ENCODE results near the gene NRL.
"Not testable (repeated sequence)": the region's sequence is repeated elsewhere in the genome, so short reads cannot be mapped to it uniquely, and the experiment has no call there.

Gene NRL

DNA sequence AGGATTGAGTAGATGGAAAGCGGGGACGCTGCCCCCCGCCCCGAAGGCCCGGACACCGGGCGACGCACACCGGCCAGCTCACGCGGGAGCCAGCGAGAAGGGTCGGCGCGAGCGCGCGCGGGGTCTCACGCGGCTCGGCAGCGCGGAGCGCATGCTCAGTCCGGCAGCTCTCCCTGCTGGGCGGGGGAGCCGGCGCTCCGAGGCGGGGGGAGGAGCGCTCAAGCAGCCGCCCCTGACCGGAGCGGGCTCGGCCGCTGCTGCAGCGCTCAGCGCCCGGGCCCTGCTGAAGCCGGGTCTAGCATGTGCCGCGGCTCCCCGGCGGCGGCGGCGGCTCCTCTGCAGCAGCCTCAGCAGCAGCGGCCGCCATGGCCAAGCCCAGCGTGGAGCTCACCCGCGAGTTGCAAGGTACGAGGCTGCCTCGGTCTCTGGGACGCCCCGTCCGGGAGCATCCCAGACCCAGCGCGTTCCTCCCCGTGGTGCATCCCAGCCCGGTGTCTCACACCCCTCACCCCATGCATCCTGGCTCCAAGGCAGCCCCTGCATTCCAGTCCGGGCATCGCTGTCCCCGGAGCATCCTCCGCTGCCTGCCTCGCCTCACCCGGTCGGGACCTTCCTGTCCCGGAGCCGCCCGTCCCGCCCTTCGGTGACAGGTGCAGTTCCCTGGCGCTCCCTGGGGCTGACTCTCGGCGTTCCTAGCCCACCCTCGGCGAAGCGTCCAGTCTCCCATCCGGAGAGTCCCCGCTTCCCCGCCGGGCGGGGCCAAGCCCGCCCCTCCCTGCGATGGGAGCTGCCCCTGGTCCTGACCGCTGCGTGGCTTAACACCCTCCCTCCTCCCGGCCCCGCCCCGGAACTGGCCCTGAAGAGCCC is 62.7 kb downstream of the NRL start, which contains the start of gene CARMIL3:
CARMIL3 (plus strand) TSS at position 221 of the 867 bp plus-strand sequence; CDS start at position 366, 145 bp downstream.
- peak; percentile 69 for DNase-seq

DNA sequence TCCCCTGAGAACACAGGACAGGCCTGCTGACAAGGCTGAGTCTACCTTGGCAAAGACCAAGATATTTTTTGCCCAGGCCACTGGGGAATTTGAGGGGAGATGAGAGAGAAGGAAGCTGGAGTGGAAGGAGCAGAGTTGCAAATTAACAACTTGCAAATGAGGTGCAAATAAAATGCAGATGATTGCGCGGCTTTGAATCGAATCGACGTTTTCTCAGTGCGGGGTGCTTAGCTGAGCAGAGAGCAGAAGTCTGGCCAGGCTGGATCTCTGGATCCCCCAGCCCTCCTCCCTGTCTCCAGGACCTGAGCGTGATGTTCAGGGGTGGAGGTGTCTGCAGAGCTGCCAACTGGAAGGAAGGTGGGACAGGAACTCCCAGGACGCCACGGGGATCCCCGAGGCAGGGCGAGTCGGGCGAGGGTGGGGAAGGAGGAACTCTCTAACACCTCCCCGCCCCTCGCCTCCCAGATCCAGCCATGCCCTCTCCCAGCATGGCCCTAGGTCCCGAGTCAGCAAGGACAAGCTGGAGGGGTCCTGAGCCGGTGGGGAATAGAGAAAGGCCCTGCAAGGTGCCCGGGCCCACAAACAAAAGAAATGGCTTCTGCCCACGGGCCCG is 63.5 kb downstream of the NRL start:
- peak; percentile 23 for DNase-seq

- not testable (repeated sequence) for DNase-seq
Observed at GRCh38 chr14:24050753-24051152, 64.0 kb downstream of the NRL start.

DNA sequence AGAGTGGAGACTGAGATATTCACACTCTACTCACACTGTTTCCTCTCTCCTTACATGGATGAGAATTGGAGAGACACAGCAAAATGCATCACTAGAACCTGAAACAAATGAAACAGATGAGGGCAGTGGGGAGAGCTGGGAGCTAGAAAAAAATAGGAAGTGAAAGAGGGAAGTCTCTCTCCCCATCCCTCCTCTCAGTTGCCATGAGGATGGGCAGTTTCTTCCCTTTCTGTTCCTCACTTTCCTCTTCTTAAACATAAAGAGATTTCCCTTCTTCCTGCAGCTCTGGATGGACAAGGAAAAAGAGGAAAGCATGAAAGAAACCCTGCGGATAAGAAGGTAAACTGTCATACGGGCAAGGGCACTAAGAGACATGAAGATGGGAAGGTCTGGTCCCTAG is 65.7 kb downstream of the NRL start:
- not testable (repeated sequence) for DNase-seq

DNA sequence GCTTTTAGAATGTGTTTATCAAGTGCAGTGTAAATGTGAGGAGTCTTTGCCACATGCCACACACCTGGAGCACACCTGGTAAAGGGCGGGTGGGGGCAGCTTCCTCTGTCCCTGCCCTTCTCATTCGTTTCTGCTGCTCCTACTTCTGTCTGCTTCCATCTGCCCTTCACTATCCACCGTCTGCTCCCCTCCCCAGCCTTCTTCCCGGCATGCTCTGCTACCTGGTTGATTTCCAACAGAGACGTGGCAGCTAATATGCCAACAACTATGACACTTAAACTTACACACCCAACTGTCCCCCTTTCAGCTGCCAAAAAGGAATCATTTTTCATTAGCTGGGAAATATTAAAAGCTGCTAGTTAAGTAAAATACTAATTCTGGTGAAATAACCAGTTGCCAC is 72.0 kb downstream of the NRL start:
- DNase-seq = no peak

- no peak for DNase-seq
Observed at GRCh38 chr14:24040692-24041091, 74.1 kb downstream of the NRL start.

GRCh38 chr14:24038686-24039085 is 76.1 kb downstream of the NRL start:
- DNase-seq = no peak

GRCh38 chr14:24037658-24038037 is 77.1 kb downstream of the NRL start:
- no peak for DNase-seq

DNA sequence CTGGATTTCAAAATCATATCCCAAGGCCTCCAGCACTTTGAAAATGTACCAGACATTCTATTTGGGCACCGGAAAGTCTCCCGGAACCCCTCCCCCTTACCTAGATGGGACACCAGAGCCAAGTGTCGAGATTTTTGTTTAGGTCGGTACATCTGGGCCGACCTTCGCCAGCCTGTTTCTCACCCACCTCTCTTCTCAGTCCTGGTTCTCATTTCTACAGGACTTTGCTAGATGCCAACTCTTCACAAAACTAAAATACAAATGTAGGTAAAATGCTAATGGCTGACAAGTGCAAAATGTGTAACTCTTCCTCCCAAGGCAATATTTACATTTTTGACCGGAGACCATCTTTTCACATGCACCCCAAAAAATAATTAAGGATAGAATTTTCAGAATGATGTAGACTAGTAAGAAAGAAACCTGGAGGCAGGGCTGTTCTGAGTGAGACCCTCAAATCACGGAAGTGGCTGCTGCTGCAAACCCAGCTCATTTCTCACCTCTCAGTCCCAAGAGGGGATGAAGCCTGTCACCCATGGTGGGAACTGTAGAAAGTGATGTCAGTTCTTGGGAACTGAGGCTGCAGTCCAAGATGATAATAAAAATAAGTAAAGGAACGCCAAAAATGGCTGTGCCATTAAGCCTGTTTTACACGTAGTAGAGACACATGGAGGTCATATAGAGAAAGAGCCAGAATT is 77.6 kb downstream of the NRL start:
- DNase-seq = not testable (repeated sequence)

DNA sequence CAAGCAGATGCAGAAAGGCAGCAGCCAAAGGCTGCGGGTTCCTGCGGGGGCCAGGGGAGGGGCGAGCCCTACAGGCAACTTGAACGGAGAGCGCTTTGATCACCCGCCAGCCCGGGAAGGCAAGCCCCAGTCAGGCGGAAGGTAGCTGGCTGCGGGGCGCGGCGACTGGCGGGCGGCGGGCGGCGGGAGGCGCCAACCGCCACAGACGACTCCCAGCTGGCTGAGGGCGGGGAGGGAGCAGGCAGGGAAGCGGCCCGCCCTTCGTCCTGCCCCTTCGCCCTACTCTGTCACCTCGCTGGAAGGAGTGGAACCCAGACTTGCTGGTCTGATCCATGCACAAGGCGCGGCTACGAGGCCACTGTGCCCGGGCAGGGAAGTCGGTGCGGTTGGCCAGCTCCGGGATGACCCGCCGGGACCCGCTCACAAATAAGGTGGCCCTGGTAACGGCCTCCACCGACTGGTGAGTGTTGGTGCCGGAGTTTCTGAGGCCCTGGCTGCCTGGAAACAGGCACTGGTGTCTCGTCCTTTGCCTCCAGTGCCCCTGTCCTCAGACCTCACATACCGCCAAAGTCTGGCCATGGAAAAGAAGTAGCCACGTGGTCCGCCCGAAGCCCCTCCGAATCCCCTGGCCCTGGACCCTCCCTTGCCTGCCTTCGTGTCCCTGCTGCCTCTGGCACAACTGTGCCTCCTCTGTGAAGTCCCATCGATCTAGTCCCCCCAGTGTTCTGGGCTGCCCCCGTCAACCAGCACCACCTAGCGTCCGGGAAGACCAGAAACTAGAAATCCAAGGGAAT is 78.4 kb downstream of the NRL start:
- peak; percentile 65 for DNase-seq

DNA sequence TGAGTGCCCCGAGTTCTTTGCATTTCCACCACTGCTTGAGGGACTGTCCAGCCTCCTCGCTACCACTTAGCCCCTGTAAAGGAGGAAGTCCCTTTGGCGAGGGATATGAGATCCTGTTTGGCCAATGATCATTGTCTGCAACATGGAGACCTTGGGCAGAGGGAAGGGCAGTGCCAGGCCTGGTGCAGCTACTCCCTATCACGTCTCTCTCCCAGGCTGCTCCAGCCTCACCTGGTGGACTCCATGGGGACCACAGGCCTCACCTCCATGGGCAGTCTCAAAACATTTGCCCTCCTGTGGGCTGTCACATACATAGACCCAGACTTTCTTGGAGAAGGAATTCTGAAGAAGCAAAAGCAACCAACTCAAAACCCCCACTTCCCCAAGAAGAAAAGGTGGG is 79.0 kb downstream of the NRL start:
- not testable (repeated sequence) for DNase-seq

- DNase-seq = no peak
Observed at GRCh38 chr14:24032727-24033418, 81.9 kb downstream of the NRL start.

DNA sequence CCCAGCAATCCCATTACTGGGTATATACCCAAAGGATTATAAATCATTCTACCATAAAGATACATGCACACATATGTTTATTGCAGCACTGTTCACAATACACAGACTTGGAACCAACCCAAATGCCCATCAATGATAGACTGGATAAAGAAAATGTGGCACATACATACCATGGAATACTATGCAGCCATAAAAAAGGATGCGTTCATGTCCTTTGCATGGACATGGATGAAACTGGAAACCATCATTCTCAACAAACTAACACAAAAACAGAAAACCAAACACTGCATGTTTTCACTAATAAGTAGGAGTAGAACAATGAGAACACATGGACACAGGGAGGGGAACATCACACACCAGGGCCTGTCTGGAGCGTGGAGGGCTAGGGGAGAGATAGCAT is 83.4 kb downstream of the NRL start:
- DNase-seq = not testable (repeated sequence)

- DNase-seq = not testable (repeated sequence)
Observed at GRCh38 chr14:24029687-24030086, 85.1 kb downstream of the NRL start.

Measured in stimulated activated CD4-positive, alpha-beta T cell treated with anti-CD3 and anti-CD28 coated beads, Interleukin-4, amount 100 ng/mL, for 1 hour (primary cell).